ENCODE measurements around the gene FADS1.

DNA sequence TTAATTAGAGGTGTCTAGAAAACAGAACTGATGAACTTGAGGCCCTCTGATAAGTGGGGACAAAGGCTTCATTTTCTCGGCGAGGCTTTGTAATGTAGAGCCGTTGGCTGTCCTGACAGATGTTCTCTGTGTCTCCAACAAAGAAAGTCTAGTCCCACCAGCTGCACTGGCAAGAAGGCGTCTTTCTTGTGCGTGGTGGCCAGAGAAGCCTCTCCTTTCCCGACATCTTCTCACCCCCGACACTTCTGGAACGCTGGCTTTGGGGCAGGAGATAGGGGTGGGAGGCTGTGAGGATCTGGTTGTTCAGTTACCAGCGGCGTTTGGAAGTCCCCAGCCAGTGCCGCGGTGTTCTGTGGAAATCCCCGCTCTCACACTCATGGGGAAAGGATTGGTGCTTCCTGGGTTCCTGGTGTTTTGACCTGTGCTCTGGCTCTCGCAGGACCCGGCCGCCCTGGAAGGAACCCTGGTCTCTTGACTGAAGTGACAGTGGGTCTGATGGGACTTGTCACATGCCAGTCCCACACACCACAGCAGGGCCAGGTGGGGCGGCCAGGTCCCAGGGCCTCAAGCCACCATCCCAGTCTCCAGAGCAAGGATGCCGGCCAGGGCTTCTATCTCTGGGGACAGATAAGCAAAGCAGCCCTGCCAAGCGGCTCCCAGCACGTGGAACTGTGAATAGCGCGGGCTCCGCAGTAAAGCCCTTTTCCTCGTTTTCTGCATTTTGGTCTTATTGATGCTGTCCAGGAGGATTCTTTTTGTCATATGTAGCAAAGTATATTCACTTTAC lies 34.5 kb upstream of the FADS1 start:
- TF ChIP-seq EP300 (IDR thresholded peaks at IDR 0.05) (no peak), CTCF (IDR thresholded peaks at IDR 0.05) (no peak)

Data from stomach (tissue), 4 donors.